A673 (cell line): ENCODE data around the gene MAP3K8. TPM values are rescaled to one million over a fixed set of nuclear protein-coding genes. Genes with fewer than 3 reads are reported as not detected.

ENCODE experiments used
- BruUV-seq: library from RNA; stranded (reverse); fragments of 400-500 nt; replicated peaks from 2 replicates; lab custom pipeline; 2021; lab: Mats Ljungman, UMichigan
- CTCF ChIA-PET: fragments of 300-600 bp; sonication (Branson Sonifier 250); formaldehyde crosslinking; loops from one replicate; lab custom pipeline; 2022; ENCODE audit warnings: antibody characterized with exemption; lab: Charles Lee
- POLR2A ChIA-PET: fragments of 300-600 bp; sonication (Branson Sonifier 250); formaldehyde crosslinking; loops from one replicate; lab custom pipeline; 2022; ENCODE audit warnings: antibody characterized with exemption; ENCODE audit not compliant: low non-redundant PET; lab: Charles Lee
- DNase-seq: peaks from one replicate; pipeline ENCODE4 v3.0.0-alpha.2; 2015; ENCODE audit warnings: low spot score
- H3K27ac ChIP-seq: fragments of 200-600 bp; sonication (generic); 2 replicates; pipeline ENCODE4 v1.5.1; 2016; ENCODE audit warnings: mixed run types, low read depth, mild to moderate bottlenecking, mixed read lengths, antibody characterized with exemption, low read length; ENCODE audit not compliant: poor library complexity, severe bottlenecking
- H3K27me3 ChIP-seq: fragments of 200-600 bp; sonication (generic); replicated peaks from 2 replicates; pipeline ENCODE4 v1.6.1; 2017; ENCODE audit warnings: mixed run types, low read depth, mild to moderate bottlenecking, mixed read lengths, antibody characterized with exemption, low read length; ENCODE audit not compliant: insufficient read depth, poor library complexity
- H3K36me3 ChIP-seq: fragments of 200-600 bp; sonication (generic); 2 replicates; pipeline ENCODE4 v1.6.1; 2016; ENCODE audit warnings: mixed run types, mild to moderate bottlenecking, mixed read lengths, antibody characterized with exemption, low read length; ENCODE audit not compliant: insufficient read depth, poor library complexity, severe bottlenecking
- H3K4me1 ChIP-seq: fragments of 200-600 bp; sonication (generic); 2 replicates; pipeline ENCODE4 v1.6.1; 2017; ENCODE audit warnings: mixed run types, mild to moderate bottlenecking, mixed read lengths, antibody characterized with exemption, low read length; ENCODE audit not compliant: insufficient read depth, poor library complexity, severe bottlenecking
- H3K4me3 ChIP-seq: fragments of 200-600 bp; sonication (generic); 2 replicates; pipeline ENCODE4 v1.5.1; 2016; ENCODE audit warnings: low read depth, mixed run types, mild to moderate bottlenecking, mixed read lengths, low read length; ENCODE audit not compliant: poor library complexity, severe bottlenecking
- H3K9me3 ChIP-seq: fragments of 200-600 bp; sonication (generic); 2 replicates; pipeline ENCODE4 v1.6.1; 2016; ENCODE audit warnings: mixed run types, low read depth, mild to moderate bottlenecking, mixed read lengths, antibody characterized with exemption, low read length; ENCODE audit not compliant: poor library complexity, severe bottlenecking
- EZH2 ChIP-seq: fragments of 200-600 bp; sonication (generic); IDR thresholded peaks from 2 replicates; pipeline ENCODE4 v1.6.1; 2017; ENCODE audit warnings: borderline replicate concordance, low read depth, mild to moderate bottlenecking, mixed read lengths, antibody characterized with exemption, low read length; ENCODE audit not compliant: poor library complexity, severe bottlenecking
- intact Hi-C: fragments of 100-400 bp; cut with micrococcal nuclease; formaldehyde crosslinking; loops from one replicate; pipeline ENCODE4 v1.10.0; 2022; ENCODE audit not compliant: unreplicated experiment
- total RNA-seq: library from RNA; stranded (reverse); gene quantifications from 2 replicates; pipeline ENCODE4 v1.2.3, GENCODE V29; 2021
- TF ChIP-seq, protein P1 (sequence below): fragments of 300-800, 200-600 bp; sonication (generic); conservative IDR thresholded peaks from 2 replicates; pipeline ENCODE4 v1.5.1; 2017; ENCODE audit warnings: low read depth, mild to moderate bottlenecking, antibody characterized with exemption, low read length, moderate library complexity, mixed read lengths

The MAP3K8 gene
- total RNA-seq, 1 experiment from 2014 or later: 4.5 TPM

DNA sequence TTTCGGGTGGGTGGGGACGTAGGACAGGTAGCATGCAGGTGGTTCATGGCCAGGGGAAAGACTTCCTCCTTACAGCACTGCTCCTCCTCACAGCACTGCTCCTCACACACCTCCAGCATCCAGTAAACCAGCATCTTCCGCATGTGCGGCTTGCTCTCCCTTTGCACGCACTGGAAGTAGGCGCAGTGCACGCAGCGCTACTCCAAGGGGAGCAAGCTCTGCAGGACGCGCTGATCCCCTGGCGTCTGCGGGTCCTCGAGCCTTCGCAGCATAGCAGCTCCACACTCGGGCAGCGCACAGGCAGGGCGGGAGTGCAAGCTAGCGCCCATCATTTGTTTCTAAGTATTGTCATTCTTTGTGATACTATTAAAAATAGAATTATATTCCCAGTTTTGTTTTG lies 30.5 kb upstream of the MAP3K8 start:
- no peaks in the 10 kb centered on the region for H3K9me3 ChIP-seq
- no peaks in the 10 kb centered on the region for H3K36me3 ChIP-seq
- ChIA-PET POLR2A (no interaction called here), CTCF (no interaction called here)
- no peak for TF ChIP-seq EZH2
- TF ChIP-seq, protein P1, sequence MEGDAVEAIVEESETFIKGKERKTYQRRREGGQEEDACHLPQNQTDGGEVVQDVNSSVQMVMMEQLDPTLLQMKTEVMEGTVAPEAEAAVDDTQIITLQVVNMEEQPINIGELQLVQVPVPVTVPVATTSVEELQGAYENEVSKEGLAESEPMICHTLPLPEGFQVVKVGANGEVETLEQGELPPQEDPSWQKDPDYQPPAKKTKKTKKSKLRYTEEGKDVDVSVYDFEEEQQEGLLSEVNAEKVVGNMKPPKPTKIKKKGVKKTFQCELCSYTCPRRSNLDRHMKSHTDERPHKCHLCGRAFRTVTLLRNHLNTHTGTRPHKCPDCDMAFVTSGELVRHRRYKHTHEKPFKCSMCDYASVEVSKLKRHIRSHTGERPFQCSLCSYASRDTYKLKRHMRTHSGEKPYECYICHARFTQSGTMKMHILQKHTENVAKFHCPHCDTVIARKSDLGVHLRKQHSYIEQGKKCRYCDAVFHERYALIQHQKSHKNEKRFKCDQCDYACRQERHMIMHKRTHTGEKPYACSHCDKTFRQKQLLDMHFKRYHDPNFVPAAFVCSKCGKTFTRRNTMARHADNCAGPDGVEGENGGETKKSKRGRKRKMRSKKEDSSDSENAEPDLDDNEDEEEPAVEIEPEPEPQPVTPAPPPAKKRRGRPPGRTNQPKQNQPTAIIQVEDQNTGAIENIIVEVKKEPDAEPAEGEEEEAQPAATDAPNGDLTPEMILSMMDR: no peak
- H3K27me3 ChIP-seq: no peaks in the 10 kb centered on the region
- H3K27ac ChIP-seq: no peak overlapping the region
- DNase-seq: no peak
- BruUV-seq: no TSS peak
- H3K4me3 ChIP-seq: no peak overlapping the region
- H3K4me1 ChIP-seq: no peaks in the 10 kb centered on the region
- intact Hi-C loops: no loop called here

DNA sequence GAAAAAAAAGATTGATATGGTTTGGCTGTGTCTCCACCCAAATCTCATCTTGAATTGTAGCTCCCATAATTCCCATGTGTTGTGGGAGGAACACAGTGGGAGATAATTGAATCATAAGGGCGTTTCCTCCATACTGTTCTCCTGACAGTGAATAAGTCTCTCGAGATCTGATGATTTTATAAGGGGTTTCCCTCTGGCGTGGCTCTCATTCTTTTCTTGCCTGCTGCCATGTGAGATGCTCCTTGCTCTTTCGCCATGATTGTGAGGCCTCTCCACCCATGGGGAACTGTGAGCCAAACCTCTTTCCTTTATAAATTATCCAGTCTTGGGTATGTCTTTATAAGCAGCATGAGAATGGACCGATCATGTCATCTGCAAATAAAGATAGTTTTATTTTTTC lies 29.4 kb upstream of the MAP3K8 start:
- H3K9me3 ChIP-seq: no peaks in the 10 kb centered on the region
- H3K4me3 ChIP-seq: no peak overlapping the region
- no peak overlapping the region for H3K27ac ChIP-seq
- no peak for DNase-seq
- H3K4me1 ChIP-seq: no peaks in the 10 kb centered on the region
- BruUV-seq: no TSS peak
- intact Hi-C loops: no loop called here
- ChIA-PET CTCF (no interaction called here), POLR2A (no interaction called here)
- no peaks in the 10 kb centered on the region for H3K27me3 ChIP-seq
- TF ChIP-seq EZH2: no peak
- no peaks in the 10 kb centered on the region for H3K36me3 ChIP-seq

DNA sequence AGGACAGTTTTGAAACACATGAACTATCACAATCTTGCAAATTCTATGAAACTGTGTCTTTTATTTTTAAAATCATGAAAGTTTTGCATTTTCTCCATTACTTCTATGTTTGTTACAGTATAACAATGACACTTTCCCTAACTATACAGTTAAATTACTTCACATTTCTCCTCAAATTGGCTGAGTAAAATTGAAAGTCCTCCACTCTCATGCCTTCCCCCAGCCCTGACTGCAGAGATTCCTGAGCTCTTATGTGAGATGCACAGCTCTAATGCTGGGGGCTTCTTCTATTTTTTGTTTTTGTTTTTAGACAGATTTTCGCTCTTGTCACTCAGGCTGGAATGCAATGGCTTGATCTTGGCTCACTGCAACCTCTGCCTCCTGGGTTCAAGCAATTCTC lies 22.7 kb upstream of the MAP3K8 start:
- POLR2A ChIA-PET: no interaction called here
- intact Hi-C loops: loop anchor here (5.0 kb wide), 1 partner anchor 171 kb away; no protein-coding TSS in a partner anchor
- CTCF ChIA-PET: no interaction called here

More for the DNA sequence above, 22.7 kb upstream of the MAP3K8 start:
- no TSS peak for BruUV-seq
- Histone ChIP-seq H3K27ac (no peak overlapping the region), H3K9me3 (no peaks in the 10 kb centered on the region), H3K27me3 (no peaks in the 10 kb centered on the region), H3K36me3 (no peaks in the 10 kb centered on the region), H3K4me1 (no peaks in the 10 kb centered on the region), H3K4me3 (no peak overlapping the region)
- TF ChIP-seq, protein P1: no peak
- no peak for TF ChIP-seq EZH2
- DNase-seq: no peak
